ENCODE measurements around the gene TRMU. TPM values are rescaled to one million over a fixed set of nuclear protein-coding genes. Genes with fewer than 3 reads are reported as not detected.

TRMU gene
- total and polyA plus RNA-seq, 4 donors, result 11.3 to 66.4 (median 33.8) TPM

DNA sequence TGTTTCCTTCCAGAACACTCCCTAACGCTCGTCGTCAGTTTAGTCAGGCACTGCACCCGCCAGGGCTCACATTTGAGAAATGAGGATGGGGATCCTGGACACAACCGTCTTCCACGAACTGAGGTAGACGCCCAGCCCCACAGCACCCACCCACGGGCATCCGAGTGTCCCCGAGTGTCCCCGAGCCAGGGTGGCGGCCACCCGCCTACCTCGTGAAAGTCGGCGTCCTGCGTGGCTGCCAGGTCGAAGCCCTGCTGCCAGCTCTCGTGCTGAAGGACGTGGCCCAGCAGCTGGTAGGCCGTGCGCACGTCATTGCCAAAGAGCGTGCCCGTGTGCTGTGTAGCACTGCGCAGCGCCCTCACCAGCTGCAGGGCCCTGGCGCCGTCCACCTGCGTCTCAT is 53.6 kb downstream of the TRMU start:
- Histone ChIP-seq H3K4me1 (ENCODE audit: control insufficient read depth in 1 of 2, insufficient read depth in 2 of 2, low read length in 2 of 2) (no peaks in the 10 kb centered on the region), H3K9me3 (ENCODE audit: control insufficient read depth, low read length) (no peaks in the 10 kb centered on the region), H3K36me3 (ENCODE audit: control insufficient read depth in 1 of 2, insufficient read depth in 2 of 2, low read length in 1 of 2) (no peaks in the 10 kb centered on the region), H3K27ac (ENCODE audit: low read depth in 1 of 2, low read length in 2 of 2) (no peak overlapping the region), H3K4me3 (ENCODE audit: low read length in 2 of 2) (no peak overlapping the region), H3K27me3 (ENCODE audit: control insufficient read depth in 1 of 2, insufficient read depth in 2 of 2, low read length in 1 of 2) (no peaks in the 10 kb centered on the region)
- intact Hi-C loops (cut with DNase I), result no loop called here
- ATAC-seq (ENCODE audit: low FRiP score) (no peak), DNase-seq (no peak)
- WGBS, 2 donors, result 95% methylated on average over 30 of the region's 30 CpGs

DNA sequence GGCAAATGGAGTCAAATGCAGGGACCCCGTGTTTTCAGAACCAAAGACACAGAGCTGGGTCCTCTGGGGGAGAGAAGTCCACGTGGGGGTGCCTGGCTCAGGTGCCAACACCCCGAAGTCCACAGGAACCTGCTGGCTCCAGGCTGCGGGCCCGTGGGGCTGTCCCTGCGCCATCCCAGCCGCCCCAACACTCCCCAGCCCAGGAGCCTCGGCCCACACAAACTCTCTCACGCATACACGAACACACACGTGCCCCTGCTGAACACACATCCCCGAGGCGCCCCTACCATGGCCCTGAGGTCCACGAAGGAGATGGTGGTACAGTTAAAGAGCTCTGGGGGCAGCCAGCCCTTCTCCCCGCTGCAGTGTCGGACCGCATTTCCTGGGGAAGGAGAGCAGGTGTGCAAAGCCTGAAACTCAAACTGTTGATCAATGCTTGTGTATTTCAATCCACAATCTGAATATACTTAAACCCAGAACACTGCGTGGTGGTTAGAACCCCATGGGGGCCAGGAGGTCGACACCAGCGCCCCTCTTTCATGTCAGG is 54.7 kb downstream of the TRMU start:
- Histone ChIP-seq H3K36me3 (ENCODE audit: control insufficient read depth in 1 of 2, insufficient read depth in 2 of 2, low read length in 1 of 2) (no peaks in the 10 kb centered on the region), H3K9me3 (ENCODE audit: control insufficient read depth, low read length) (no peaks in the 10 kb centered on the region), H3K4me1 (ENCODE audit: control insufficient read depth in 1 of 2, insufficient read depth in 2 of 2, low read length in 2 of 2) (no peaks in the 10 kb centered on the region), H3K27me3 (ENCODE audit: control insufficient read depth in 1 of 2, insufficient read depth in 2 of 2, low read length in 1 of 2) (no peaks in the 10 kb centered on the region), H3K4me3 (ENCODE audit: low read length in 2 of 2) (no peak overlapping the region), H3K27ac (ENCODE audit: low read depth in 1 of 2, low read length in 2 of 2) (no peak overlapping the region)
- WGBS, 2 donors, result 84 to 85% methylated on average over 20 of the region's 20 CpGs
- DNase-seq, result no peak
- no peak for ATAC-seq (ENCODE audit: low FRiP score)
- intact Hi-C loops (cut with DNase I), result no loop called here

DNA sequence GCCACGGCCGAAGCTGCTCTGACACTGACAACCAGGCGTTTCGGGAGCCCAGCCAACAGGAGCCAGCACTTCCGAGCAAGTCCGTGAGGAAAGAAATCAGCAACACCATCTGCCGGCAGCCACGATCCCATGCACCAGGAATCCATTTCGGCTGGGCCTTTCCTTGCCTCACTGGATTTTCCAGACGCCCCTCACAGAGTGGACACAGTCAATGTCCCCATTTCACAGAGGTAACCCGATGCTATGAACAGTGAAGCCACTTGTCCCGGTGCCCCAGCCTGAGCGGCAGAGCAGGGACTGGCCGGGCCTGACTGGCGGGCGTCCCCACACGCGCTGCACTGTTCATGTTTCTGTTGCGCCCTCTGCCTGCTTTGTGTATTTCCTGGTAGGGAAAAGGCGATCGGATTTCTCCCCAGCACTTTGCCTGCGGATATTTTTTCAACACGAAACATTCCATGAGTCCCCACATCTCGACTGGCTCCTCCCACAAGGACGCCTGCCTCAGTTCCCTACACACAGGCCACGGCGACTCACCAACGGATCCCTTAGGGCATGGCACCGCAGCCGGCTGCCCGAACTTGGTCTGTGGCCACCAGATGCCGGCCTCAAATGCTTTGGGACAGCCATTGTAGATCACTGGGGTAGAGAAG is 55.3 kb downstream of the TRMU start:
- H3K27ac ChIP-seq (ENCODE audit: low read depth in 1 of 2, low read length in 2 of 2), result no peak overlapping the region
- intact Hi-C loops (cut with DNase I), result no loop called here
- no peak overlapping the region for H3K4me3 ChIP-seq (ENCODE audit: low read length in 2 of 2)
- H3K27me3 ChIP-seq (ENCODE audit: control insufficient read depth in 1 of 2, insufficient read depth in 2 of 2, low read length in 1 of 2), result no peaks in the 10 kb centered on the region
- 65 to 75% methylated on average over 32 of the region's 32 CpGs for WGBS, 2 donors
- no peaks in the 10 kb centered on the region for H3K9me3 ChIP-seq (ENCODE audit: control insufficient read depth, low read length)
- H3K4me1 ChIP-seq (ENCODE audit: control insufficient read depth in 1 of 2, insufficient read depth in 2 of 2, low read length in 2 of 2), result no peaks in the 10 kb centered on the region
- H3K36me3 ChIP-seq (ENCODE audit: control insufficient read depth in 1 of 2, insufficient read depth in 2 of 2, low read length in 1 of 2), result no peaks in the 10 kb centered on the region
- ATAC-seq (ENCODE audit: low FRiP score), result no peak
- peak in 1 of 2 donors; percentile 73 for DNase-seq

DNA sequence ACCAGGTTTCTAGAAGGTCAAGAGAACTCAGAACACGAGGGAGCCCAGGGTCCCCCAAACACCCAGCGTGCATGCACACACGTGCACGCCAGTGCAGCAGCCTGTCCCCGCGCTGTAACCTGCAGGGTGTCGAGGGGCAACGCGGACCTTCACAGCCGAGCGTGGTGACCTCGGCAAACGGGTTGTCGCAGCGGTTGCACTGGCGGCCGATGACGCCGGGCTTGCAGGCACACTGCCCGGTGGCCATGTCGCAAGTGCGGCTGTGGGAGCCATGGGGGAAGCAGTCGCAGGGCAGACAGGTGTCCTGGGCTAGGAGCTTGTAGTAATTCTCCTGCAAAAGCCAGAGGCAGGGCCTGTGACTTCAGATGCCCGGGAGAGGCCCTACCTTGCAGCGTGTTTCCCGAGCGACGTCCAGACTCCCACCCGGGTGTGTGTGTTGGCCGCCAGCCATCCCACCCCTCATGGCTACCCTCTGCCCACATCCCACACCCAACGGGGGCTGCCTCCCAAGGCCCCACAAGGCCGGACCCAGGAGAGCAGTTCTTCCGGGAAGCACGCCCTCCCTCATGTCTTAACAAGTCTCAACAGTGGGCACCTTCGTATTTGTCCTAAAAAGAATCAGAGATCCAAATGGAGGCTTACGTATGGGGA is 56.1 kb downstream of the TRMU start:
- Histone ChIP-seq H3K4me1 (ENCODE audit: control insufficient read depth in 1 of 2, insufficient read depth in 2 of 2, low read length in 2 of 2) (no peaks in the 10 kb centered on the region), H3K27ac (ENCODE audit: low read depth in 1 of 2, low read length in 2 of 2) (no peak overlapping the region), H3K9me3 (ENCODE audit: control insufficient read depth, low read length) (no peaks in the 10 kb centered on the region), H3K4me3 (ENCODE audit: low read length in 2 of 2) (no peak overlapping the region), H3K36me3 (ENCODE audit: control insufficient read depth in 1 of 2, insufficient read depth in 2 of 2, low read length in 1 of 2) (no peaks in the 10 kb centered on the region), H3K27me3 (ENCODE audit: control insufficient read depth in 1 of 2, insufficient read depth in 2 of 2, low read length in 1 of 2) (no peaks in the 10 kb centered on the region)
- no peak for DNase-seq
- intact Hi-C loops (cut with DNase I), result no loop called here
- no peak for ATAC-seq (ENCODE audit: low FRiP score)
- WGBS, 2 donors, result 90 to 93% methylated on average over 36 of the region's 36 CpGs

DNA sequence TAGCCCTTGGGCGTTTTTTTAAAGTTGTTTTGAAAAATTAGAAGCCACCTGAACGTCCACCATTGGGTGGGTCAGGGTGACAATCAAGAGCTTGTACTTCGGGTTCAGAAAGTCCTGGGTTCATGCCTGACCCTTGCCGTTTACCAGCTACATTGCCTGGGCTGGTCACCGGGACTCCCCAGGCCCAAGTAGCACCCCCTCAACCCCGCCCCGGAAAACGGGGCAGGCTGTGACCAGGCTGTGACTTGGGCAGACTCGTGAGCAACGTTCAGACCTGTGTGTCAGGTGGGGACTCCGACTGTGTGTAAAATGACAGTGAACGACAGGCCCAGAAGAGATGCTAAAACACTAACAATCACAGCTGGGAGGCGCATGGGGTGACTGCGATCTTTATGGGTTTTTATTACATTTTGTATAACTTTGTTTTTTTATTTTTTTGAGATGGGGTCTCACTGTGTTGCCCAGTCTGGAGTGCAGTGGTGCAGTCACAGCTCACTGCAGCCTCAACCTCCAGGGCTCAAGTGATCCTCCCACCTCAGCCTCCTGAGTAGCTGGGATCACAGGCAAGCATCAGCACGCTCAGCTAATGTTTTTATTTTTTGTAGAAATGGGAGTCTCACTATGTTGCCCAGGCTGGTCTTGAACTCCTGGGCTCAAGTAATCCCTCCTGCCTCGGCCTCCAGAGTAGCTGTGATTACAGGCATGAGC is 56.8 kb downstream of the TRMU start:
- Histone ChIP-seq H3K27me3 (ENCODE audit: control insufficient read depth in 1 of 2, insufficient read depth in 2 of 2, low read length in 1 of 2) (no peaks in the 10 kb centered on the region), H3K9me3 (ENCODE audit: control insufficient read depth, low read length) (no peaks in the 10 kb centered on the region), H3K4me3 (ENCODE audit: low read length in 2 of 2) (no peak overlapping the region), H3K36me3 (ENCODE audit: control insufficient read depth in 1 of 2, insufficient read depth in 2 of 2, low read length in 1 of 2) (no peaks in the 10 kb centered on the region), H3K27ac (ENCODE audit: low read depth in 1 of 2, low read length in 2 of 2) (no peak overlapping the region), H3K4me1 (ENCODE audit: control insufficient read depth in 1 of 2, insufficient read depth in 2 of 2, low read length in 2 of 2) (no peaks in the 10 kb centered on the region)
- WGBS, 2 donors, result 91 to 92% methylated on average over 16 of the region's 16 CpGs
- DNase-seq, result no peak
- intact Hi-C loops (cut with DNase I), result no loop called here
- no peak for ATAC-seq (ENCODE audit: low FRiP score)

DNA sequence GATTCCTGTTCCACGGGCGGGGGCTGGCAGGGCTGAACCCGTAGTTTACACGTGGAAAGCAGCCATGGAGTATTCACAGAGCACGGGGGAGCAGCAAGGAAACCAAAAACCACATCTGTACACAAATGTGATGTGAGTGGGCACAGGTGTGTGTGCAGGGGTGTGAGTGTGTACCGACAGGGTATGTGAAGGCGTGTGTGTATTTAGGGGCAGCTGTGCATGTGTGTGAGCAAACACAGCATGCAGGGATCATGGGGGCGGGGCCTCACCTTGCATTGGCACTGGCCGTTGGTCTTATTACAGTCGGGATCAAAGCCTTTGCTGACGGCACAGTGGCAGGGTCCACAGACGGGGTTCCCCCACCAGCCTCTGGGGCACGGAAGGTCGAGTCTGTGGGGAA is 58.4 kb downstream of the TRMU start:
- intact Hi-C loops (cut with DNase I), result no loop called here
- Histone ChIP-seq H3K4me3 (ENCODE audit: low read length in 2 of 2) (no peak overlapping the region), H3K27me3 (ENCODE audit: control insufficient read depth in 1 of 2, insufficient read depth in 2 of 2, low read length in 1 of 2) (no peaks in the 10 kb centered on the region), H3K9me3 (ENCODE audit: control insufficient read depth, low read length) (no peaks in the 10 kb centered on the region), H3K4me1 (ENCODE audit: control insufficient read depth in 1 of 2, insufficient read depth in 2 of 2, low read length in 2 of 2) (no peaks in the 10 kb centered on the region), H3K27ac (ENCODE audit: low read depth in 1 of 2, low read length in 2 of 2) (no peak overlapping the region), H3K36me3 (ENCODE audit: control insufficient read depth in 1 of 2, insufficient read depth in 2 of 2, low read length in 1 of 2) (no peaks in the 10 kb centered on the region)
- no peak for ATAC-seq (ENCODE audit: low FRiP score)
- 82 to 83% methylated on average over 14 of the region's 14 CpGs for WGBS, 2 donors
- no peak for DNase-seq

DNA sequence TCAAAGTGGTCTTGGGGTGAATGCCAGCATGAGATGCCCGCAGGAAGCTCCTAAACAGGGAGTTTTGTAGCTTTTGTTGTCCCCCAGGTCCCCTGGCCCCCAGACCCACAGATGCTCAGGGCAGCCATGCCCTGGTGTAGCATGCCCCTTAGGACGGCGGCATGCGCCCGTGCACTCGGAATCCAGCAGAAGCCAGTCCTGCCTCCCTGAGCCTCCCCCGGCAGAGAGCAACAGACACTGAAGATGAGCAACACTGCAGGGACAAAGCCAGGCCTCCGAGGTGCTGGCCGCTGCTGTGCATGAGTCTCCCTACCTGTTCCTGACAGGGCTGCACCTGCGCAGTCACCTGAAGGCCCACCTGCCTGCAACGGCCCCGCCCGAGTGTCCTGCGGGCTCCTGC is 59.1 kb downstream of the TRMU start:
- Histone ChIP-seq H3K27me3 (ENCODE audit: control insufficient read depth in 1 of 2, insufficient read depth in 2 of 2, low read length in 1 of 2) (no peaks in the 10 kb centered on the region), H3K36me3 (ENCODE audit: control insufficient read depth in 1 of 2, insufficient read depth in 2 of 2, low read length in 1 of 2) (no peaks in the 10 kb centered on the region), H3K27ac (ENCODE audit: low read depth in 1 of 2, low read length in 2 of 2) (no peak overlapping the region), H3K4me1 (ENCODE audit: control insufficient read depth in 1 of 2, insufficient read depth in 2 of 2, low read length in 2 of 2) (no peaks in the 10 kb centered on the region), H3K4me3 (ENCODE audit: low read length in 2 of 2) (no peak overlapping the region), H3K9me3 (ENCODE audit: control insufficient read depth, low read length) (no peaks in the 10 kb centered on the region)
- intact Hi-C loops (cut with DNase I), result no loop called here
- WGBS, 2 donors, result 94 to 95% methylated on average over 14 of the region's 14 CpGs
- DNase-seq (no peak), ATAC-seq (ENCODE audit: low FRiP score) (no peak)

DNA sequence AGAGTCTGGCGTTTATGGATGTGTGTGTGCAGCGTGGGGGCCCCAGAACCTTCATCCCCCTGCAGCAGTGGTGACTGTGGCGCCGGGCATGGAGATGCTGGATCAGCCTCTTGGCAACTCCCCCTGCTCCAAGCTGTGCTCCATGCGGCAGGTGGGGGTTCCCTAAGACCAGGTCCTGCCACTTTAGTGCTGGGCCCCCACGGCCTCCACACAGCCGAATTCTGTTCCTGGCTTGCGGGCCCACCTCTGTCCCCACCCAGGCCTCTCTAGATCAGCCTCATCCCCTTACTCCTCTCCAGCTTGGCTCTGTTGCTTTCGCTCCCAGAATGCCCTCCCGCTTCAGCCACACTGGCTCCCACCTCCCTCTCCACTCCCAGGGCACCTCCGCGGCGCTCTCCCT is 59.6 kb downstream of the TRMU start:
- ATAC-seq (ENCODE audit: low FRiP score) (no peak), DNase-seq (no peak)
- WGBS, 2 donors, result 94 to 95% methylated on average over 13 of the region's 13 CpGs
- Histone ChIP-seq H3K27me3 (ENCODE audit: control insufficient read depth in 1 of 2, insufficient read depth in 2 of 2, low read length in 1 of 2) (no peaks in the 10 kb centered on the region), H3K4me1 (ENCODE audit: control insufficient read depth in 1 of 2, insufficient read depth in 2 of 2, low read length in 2 of 2) (no peaks in the 10 kb centered on the region), H3K36me3 (ENCODE audit: control insufficient read depth in 1 of 2, insufficient read depth in 2 of 2, low read length in 1 of 2) (no peaks in the 10 kb centered on the region), H3K9me3 (ENCODE audit: control insufficient read depth, low read length) (no peaks in the 10 kb centered on the region), H3K4me3 (ENCODE audit: low read length in 2 of 2) (no peak overlapping the region), H3K27ac (ENCODE audit: low read depth in 1 of 2, low read length in 2 of 2) (no peak overlapping the region)
- intact Hi-C loops (cut with DNase I), result no loop called here
